Gastrocnemius medialis (tissue), 4 donors: ENCODE results near the gene SPOCK1.

ENCODE experiments used
- POLR2A ChIP-seq, 2 donors: fragments of 450-650 bp; IDR thresholded peaks; one replicate each; pipeline ENCODE4 v1.6.1; 2017; ENCODE audit warnings: antibody characterized with exemption in 2 of 2, mild to moderate bottlenecking in 2 of 2, moderate library complexity in 2 of 2
- TF ChIP-seq, protein P1 (sequence below), 5 experiments: fragments of 450-650 bp in 3 of 5; fragments of 200-600 bp in 2 of 5; sonication (generic) in 2 of 5; IDR thresholded peaks in 4 of 5; conservative IDR thresholded peaks in 1 of 5; 1 replicate in 4 of 5; 2 replicates in 1 of 5; pipeline ENCODE4 v1.5.1; 2016 to 2019; ENCODE audit warnings: antibody characterized with exemption in 5 of 5, mild to moderate bottlenecking in 3 of 5, moderate library complexity in 3 of 5

DNA sequence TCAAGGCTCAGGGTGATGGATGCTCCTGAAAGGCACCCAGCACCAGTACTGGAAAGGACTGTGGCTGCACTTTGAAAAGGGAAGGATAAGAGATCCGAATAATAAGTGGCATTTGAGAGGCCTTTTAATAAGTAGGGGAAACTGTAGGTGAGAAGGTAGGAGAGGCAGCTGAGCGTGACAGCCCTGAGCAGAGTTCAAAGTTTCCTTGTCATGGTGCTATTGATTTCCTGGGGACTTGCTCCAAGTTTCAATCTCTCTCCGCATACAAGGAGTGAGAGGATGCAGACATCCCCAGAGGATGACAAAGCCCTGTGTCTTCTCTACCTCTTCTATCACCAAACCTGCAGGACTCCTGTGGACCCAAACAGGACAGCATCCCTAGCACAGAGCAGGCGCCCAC is 354.5 kb downstream of the SPOCK1 start:
- no peak for TF ChIP-seq POLR2A (IDR thresholded peaks at IDR 0.05)
- TF ChIP-seq, protein P1, sequence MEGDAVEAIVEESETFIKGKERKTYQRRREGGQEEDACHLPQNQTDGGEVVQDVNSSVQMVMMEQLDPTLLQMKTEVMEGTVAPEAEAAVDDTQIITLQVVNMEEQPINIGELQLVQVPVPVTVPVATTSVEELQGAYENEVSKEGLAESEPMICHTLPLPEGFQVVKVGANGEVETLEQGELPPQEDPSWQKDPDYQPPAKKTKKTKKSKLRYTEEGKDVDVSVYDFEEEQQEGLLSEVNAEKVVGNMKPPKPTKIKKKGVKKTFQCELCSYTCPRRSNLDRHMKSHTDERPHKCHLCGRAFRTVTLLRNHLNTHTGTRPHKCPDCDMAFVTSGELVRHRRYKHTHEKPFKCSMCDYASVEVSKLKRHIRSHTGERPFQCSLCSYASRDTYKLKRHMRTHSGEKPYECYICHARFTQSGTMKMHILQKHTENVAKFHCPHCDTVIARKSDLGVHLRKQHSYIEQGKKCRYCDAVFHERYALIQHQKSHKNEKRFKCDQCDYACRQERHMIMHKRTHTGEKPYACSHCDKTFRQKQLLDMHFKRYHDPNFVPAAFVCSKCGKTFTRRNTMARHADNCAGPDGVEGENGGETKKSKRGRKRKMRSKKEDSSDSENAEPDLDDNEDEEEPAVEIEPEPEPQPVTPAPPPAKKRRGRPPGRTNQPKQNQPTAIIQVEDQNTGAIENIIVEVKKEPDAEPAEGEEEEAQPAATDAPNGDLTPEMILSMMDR (IDR thresholded peaks at IDR 0.05 in 4 of 5, conservative IDR thresholded peaks at IDR 0.05 in 1 of 5): no peak
